Duodenal mucosa (tissue), 2 donors: ENCODE data around the gene NLRP6.
"Not testable (repeated sequence)": the region's sequence is repeated elsewhere in the genome, so short reads cannot be mapped to it uniquely, and the experiment has no call there.

ENCODE experiments used
- H3K27ac ChIP-seq: one replicate; pipeline ENCODE4 v1.7.0; 2013; ENCODE audit warnings: low read depth, low read length
- H3K27me3 ChIP-seq, 2 donors: one replicate each; pipeline ENCODE4 v1.7.0; 2013; ENCODE audit warnings: low read length in 2 of 2, control low read depth in 1 of 2; ENCODE audit not compliant: insufficient read depth in 2 of 2, control insufficient read depth in 1 of 2
- H3K36me3 ChIP-seq, 2 donors: one replicate each; pipeline ENCODE4 v1.7.0; 2013; ENCODE audit warnings: low read length in 2 of 2, control low read depth in 1 of 2; ENCODE audit not compliant: insufficient read depth in 2 of 2, control insufficient read depth in 1 of 2
- H3K4me1 ChIP-seq, 2 donors: one replicate each; pipeline ENCODE4 v1.7.0; 2013; ENCODE audit warnings: low read length in 2 of 2, control low read depth in 1 of 2; ENCODE audit not compliant: insufficient read depth in 2 of 2, control insufficient read depth in 1 of 2
- H3K4me3 ChIP-seq, 2 donors: one replicate each; pipeline ENCODE4 v1.7.0; 2013; ENCODE audit warnings: low read length in 2 of 2, low read depth in 1 of 2
- H3K9ac ChIP-seq, 2 donors: one replicate each; pipeline ENCODE4 v1.7.0; 2013; ENCODE audit warnings: low read length in 2 of 2, low read depth in 1 of 2
- H3K9me3 ChIP-seq, 2 donors: one replicate each; pipeline ENCODE4 v1.7.0; 2013; ENCODE audit warnings: low read length in 2 of 2, control low read depth in 1 of 2; ENCODE audit not compliant: control insufficient read depth in 1 of 2

The NLRP6 gene

DNA sequence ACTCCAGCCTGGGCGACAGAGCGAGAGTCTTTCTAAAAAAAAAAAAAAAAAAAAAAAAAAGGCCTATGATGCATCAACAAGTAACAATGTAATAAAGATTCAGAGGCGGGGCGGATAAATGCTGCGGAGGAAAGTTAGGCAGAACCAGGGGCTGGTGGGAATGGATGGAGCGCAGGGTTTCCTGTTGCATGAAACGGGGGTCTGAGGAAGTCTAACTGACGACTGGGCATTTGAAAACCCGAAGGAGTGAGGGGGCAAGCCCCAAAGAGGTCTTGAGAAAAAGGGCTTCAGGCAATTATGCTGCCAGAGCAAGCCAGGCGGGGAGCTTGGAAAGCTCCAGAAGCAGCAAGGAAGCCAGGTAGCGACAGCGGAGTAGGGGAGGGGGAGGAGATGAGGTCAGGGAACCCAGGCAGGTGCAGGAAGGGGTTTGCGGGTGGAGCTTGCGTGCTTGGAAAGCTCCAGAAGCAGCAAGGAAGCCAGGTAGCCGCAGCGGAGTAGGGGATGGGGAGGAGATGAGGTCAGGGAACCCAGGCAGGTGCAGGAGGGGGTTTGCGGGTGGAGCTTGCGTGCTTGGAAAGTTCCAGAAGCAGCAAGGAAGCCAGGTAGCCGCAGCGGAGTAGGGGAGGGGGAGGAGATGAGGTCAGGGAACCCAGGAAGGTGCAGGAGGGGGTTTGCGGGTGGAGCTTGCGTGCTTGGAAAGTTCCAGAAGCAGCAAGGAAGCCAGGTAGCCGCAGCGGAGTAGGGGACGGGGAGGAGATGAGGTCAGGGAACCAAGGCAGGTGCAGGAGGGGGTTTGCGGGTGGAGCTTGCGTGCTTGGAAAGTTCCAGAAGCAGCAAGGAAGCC, 9.0 kb downstream of the NLRP6 start:
- Histone ChIP-seq H3K4me1 (peaks cover 21 to 46% of the 10 kb centered on the region in 2 donors), H3K36me3 (peaks cover 9 to 35% of the 10 kb centered on the region in 2 donors), H3K9ac (peak overlapping the region; percentile 79 to 86), H3K4me3 (peak overlapping the region; percentile 77 to 78), H3K27ac (peak overlapping the region; percentile 70)
- H3K9me3 ChIP-seq, H3K27me3 ChIP-seq: not testable (repeated sequence)

DNA sequence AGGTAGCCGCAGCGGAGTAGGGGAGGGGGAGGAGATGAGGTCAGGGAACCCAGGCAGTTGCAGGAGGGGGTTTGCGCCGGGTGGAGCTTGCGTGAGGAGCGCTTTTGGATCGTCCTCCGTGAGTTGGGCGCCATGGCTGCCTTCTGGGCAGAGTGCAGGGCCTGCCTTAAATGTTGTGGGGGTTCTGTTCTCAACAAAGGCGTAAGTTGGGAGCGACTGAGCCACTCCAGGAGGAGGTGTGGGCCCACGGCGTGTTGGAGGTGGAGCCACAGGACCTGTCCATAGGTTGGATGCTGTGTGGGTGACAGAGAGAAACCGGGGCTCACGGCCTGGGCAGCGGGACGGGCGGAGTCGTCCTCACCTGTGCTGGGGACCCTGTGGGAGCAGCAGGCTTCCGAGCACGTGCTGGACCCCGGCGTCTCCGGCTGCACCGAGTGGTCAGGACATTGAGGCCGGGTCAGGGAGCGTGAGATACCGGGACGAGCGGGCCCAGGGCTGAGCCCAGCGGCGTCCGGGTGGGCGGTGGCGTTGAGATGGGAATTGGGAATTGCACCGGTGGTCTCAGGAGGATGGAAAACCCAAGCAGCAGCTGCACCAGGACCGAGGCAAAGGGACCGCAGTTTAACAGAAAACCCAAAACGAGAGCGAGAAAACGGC, 9.7 kb downstream of the NLRP6 start:
- peak overlapping the region; percentile 79 to 86 for H3K9ac ChIP-seq
- peak overlapping the region; percentile 82 for H3K27ac ChIP-seq

DNA sequence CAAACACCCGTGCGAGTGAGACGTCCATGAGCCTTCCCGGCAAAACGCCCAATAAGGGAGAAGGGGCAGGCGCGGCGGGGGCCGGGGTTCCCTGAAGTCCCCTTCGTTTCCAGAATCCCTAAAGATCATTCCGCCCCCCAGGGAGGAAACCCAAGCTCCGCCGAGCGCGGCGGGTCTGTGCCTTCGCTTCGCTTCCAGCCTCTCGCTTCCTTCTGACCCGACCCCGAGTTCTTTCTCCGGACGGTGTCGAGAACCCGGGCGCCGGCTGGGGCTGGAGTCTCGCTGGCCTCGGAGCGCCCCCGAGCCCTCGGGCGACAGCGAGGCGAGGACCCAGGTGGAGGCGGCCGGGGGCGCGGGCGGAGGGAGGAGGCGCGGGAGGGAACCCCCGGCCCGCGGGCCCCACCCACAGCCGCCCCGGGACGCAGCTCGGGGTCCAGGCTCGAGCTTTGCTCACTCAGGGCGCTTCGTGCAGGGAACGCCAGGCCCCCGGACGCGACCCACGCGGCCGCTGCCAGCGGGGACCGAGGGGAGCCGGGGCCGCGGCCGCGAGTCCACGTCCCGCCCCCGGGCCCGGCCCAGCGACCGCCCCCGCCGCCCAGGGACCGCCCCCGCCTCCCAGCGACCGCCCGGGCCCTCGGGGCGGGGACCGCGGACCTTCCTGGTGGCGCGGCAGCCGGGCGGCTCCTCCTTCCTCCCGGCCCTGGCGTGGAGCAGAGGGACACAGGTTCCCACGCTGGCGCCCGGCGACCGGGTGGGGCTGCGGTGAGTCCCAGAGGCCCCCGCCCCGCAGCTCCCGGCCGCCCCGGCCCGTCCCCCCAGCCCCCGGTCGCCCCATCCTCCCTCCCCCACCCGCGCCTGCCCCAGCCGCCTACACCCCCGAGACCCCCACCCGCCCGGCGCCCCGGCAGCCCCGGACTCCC, 10.5 kb downstream of the NLRP6 start, which contains the start of gene PGGHG:
Gene PGGHG (plus strand): TSS at position 649 of the 920 bp plus-strand sequence. CDS start 691 bp downstream, outside the sequence.
- Histone ChIP-seq H3K4me3 (peak within 1 kb of the TSS; percentile 77 to 78), H3K9ac (peak within 1 kb of the TSS; percentile 79 to 86), H3K27me3 (no peaks in the 10 kb centered on the region), H3K9me3 (no peaks in the 10 kb centered on the region), H3K36me3 (peaks cover 0 to 44% of the 10 kb centered on the region in 2 donors), H3K4me1 (peaks cover 13 to 33% of the 10 kb centered on the region in 2 donors), H3K27ac (peak within 1 kb of the TSS; percentile 82)

More for the DNA sequence above, 9.7 kb downstream of the NLRP6 start:
- Histone ChIP-seq H3K4me1 (peaks cover 14 to 39% of the 10 kb centered on the region in 2 donors), H3K27me3 (no peaks in the 10 kb centered on the region), H3K4me3 (peak overlapping the region; percentile 77 to 78), H3K36me3 (peaks cover 2 to 39% of the 10 kb centered on the region in 2 donors), H3K9me3 (no peaks in the 10 kb centered on the region)

- Histone ChIP-seq H3K4me1 (peaks cover 13 to 27% of the 10 kb centered on the region in 2 donors), H3K9ac (peak overlapping the region; percentile 29 to 47), H3K4me3 (peak overlapping the region; percentile 61 to 62), H3K27me3 (no peaks in the 10 kb centered on the region), H3K36me3 (peaks cover 0 to 41% of the 10 kb centered on the region in 2 donors), H3K9me3 (no peaks in the 10 kb centered on the region), H3K27ac (no peak overlapping the region)
Measured at GRCh38 chr11:289398-289711, 11.1 kb downstream of the NLRP6 start.

DNA sequence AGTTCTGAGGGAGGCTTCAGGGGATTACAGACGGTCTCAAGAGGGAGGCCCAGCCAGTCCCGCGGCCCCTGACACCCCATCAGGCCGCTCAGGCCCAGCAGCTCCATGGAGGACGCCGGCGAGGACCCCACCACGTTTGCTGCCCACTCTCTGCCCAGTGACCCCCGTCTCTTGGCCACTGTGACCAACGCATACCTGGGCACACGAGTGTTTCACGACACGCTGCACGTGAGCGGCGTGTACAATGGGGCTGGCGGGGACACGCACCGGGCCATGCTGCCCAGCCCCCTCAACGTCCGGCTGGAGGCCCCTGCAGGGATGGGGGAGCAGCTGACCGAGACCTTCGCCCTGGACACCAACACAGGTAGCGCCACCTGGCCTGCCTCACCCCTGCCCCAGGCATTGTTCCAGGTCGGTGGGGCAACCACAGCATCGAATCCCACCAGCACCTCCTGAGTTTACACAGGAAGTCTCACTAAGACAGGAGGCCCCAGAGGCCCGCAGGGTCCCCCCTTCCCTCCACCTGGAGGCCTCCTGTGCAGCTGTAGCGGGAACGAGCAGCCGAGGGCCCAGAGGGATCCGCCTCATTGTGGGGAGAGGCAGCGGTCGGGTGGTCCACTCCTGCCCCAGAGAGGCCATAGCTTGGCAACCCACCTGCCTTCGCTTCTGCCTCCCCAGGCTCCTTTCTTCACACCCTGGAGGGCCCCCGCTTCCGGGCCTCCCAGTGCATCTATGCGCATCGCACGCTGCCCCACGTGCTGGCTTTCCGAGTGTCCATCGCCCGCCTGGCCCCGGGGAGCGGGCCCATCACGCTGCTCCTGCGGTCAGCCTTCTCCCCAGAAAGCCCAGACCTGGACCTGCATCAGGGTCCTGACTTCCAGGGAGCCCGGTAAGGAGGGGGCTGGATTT, 11.8 kb downstream of the NLRP6 start:
- no peaks in the 10 kb centered on the region for H3K27me3 ChIP-seq
- H3K9ac ChIP-seq: peak overlapping the region; percentile 29 to 47
- H3K4me1 ChIP-seq: peaks cover 13 to 26% of the 10 kb centered on the region in 2 donors
- H3K36me3 ChIP-seq: peaks cover 0 to 43% of the 10 kb centered on the region in 2 donors
- H3K4me3 ChIP-seq: peak overlapping the region; percentile 61 to 62
- H3K27ac ChIP-seq: no peak overlapping the region
- no peaks in the 10 kb centered on the region for H3K9me3 ChIP-seq

DNA sequence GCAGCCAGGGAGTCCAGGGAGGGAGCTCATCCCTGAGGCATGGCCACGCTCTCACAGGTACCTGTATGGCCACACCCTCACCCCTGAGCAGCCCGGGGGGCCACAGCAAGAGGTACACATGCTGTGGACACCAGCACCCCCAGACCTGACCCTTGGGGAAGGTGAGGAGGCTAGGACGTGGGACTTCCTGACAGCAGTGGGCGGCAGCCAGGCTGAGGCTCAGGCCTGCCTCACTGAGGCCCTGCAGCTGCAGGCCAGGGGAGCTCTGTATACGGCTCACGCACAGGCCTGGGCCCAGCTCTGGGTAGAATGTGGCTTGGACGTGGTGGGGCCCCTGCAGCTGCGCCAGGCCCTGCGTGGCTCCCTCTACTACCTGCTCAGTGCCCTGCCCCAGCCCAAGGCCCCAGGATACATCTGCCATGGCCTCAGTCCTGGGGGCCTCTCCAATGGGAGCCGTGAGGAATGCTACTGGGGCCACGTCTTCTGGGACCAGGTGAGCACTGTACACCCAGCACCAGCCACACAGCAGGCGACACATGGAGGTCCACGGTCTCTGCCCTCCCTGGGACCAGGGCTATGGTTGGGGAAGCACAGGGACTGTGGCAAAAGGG, 12.5 kb downstream of the NLRP6 start:
- no peaks in the 10 kb centered on the region for H3K9me3 ChIP-seq
- peaks cover 10 to 25% of the 10 kb centered on the region in 2 donors for H3K4me1 ChIP-seq
- H3K4me3 ChIP-seq: no peak overlapping the region
- no peak overlapping the region for H3K9ac ChIP-seq
- no peak overlapping the region for H3K27ac ChIP-seq
- H3K27me3 ChIP-seq: no peaks in the 10 kb centered on the region
- H3K36me3 ChIP-seq: peaks cover 0 to 37% of the 10 kb centered on the region in 2 donors

DNA sequence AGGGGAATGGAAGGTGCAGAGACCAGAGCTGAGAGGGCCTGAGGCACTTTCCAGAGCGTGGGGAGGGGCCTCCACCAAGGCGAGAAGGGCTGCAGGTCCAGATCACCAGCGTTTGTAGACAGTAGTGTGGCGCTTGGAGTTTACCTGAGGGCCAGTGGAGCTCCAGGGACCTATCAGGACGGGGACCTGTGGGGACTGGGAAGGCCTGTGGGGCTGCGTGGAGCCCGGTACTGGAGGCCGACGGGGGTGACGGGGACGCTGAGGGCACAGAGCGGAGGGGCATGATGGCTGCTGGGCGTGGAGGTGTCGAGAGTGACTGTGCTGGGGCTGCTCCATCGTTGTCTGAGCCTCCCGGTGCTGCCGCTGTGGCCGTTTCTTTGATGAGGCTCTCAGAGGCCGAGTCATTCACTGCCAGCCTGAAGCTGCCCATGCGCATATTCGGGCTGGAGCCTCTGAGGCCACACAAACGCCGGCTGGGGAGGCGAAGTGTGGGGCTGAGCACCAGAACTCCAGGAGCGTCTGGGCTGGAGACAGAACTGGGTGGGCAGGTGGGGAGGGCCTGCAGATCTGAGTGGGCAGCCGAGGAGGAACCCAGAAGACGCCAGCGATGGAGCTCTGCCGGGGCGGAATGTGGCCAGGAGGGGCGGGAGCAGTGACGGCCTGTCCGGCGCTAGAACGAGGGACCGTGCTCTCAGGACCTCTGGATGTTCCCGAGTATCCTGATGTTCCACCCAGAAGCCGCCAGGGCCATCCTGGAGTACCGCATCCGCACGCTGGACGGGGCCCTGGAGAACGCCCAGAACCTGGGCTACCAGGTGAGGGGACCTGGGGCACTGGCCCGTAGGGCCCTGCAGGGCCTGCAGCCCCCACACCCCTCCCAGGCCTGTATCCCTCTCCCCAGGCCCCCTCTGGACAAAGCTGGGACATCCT, 13.3 kb downstream of the NLRP6 start:
- Histone ChIP-seq H3K9ac (no peak overlapping the region), H3K27me3 (no peaks in the 10 kb centered on the region), H3K9me3 (no peaks in the 10 kb centered on the region), H3K4me1 (peaks cover 9 to 20% of the 10 kb centered on the region in 2 donors), H3K27ac (no peak overlapping the region), H3K36me3 (peaks cover 0 to 35% of the 10 kb centered on the region in 2 donors), H3K4me3 (no peak overlapping the region)

DNA sequence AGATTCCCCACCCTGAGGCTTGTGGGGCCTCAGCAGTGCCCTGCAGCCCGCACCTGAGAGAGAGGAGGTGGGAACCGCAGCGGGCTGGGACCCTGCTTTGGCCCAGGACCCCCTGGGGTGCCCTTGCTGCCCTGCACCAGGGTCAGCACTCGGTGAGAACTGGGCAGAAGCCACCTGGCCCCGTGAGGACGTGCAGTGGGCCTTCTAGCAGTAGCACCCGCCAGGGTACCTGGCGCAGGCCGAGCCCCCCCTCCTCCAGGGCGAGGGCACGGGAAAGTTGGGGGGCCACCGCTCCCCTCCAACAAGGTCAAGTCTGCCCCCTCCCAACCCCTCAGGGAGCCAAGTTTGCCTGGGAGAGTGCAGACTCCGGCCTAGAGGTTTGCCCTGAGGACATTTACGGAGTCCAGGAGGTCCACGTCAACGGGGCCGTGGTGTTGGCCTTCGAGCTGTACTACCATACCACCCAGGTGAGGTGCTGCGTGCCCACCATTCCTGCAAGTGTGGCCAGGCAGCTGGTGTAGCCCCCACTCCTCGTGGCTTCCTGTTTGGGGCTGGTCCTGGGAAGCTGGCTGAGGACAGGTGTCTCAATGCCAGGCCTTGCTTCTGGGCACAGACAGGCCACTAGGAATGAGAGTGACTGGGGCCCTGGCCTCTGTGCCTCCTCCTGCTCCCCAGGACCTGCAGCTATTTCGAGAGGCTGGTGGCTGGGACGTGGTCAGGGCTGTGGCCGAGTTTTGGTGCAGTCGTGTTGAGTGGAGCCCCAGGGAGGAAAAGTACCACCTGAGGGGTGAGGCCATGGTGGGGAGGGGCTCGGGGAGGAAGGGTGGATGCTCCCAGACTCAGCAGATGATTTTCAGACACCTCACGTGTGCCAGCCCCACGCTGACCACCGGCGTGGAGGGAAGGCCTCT, 14.3 kb downstream of the NLRP6 start:
- Histone ChIP-seq H3K4me1 (peaks cover 10 to 25% of the 10 kb centered on the region in 2 donors), H3K9me3 (no peaks in the 10 kb centered on the region), H3K27me3 (no peaks in the 10 kb centered on the region), H3K36me3 (peaks cover 0 to 35% of the 10 kb centered on the region in 2 donors), H3K9ac (no peak overlapping the region), H3K4me3 (no peak overlapping the region), H3K27ac (no peak overlapping the region)
